RCC 7860 (cell line): ENCODE measurements around the gene NR4A3.

ENCODE experiments used
- DNase-seq: peaks from one replicate; pipeline ENCODE4 v3.0.0-alpha.2; 2015; ENCODE audit warnings: low spot score
- FAIRE-seq: peaks from 2 replicates; lab custom pipeline; 2012; peaks lifted over from hg19 to GRCh38; lab: Jason Lieb, UNC

The NR4A3 gene

DNA sequence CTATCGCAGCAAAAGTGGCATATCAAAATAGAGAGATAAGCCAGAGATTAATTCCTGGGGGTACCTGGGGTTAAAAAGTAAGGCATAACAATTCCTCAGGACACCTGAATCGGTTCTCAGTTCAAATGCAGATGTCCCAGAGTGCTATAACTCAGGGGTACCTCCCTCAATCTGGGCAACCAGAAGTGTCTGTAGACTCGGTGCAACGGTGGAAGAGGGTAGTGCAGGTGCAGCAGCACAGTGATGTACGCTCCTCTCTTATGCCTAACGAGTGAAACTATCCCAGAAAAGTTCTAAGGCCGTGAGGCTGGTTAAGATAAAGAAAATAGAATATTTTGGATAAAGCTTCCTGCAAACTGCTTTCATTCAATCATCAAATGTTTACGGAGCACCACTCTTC lies 7.9 kb upstream of the NR4A3 start:
- FAIRE-seq = no peak
- no peak for DNase-seq

DNA sequence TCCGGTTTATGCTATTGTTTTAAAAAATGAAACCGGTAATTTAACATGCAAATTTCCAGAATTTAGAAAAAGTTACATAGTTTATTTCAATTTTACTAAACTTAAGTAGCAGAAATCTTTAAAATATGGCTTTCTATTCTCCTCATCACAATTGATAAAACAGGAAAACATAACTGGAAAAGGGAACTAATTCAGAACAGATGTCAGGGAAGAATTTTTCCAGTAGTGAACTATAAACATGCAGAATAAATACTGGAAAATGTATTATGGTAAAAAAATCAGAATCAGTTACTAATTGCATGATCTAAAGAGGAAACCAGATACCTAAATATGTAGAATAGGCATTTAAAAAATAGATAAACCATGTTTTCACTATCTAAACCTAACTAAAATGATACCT lies 7.3 kb upstream of the NR4A3 start:
- FAIRE-seq (no peak), DNase-seq (no peak)

DNA sequence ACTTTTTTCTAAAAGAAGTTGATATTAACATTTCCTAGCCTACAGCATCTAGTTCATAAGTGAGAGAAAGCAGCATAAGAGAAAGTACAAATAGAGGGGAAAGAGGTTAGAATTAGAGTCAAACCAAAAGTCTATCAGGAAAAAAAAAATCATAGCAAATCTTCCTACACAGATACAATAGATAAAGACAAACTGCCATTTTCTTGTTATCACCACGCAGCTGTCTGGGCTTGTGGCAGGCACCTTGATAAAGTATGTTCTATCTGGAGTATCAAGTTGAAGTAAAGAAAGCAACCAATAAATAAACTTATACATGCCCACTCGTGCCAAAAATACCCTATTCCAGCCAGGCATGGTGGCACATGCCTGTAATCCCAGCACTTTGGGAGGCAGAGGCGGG lies 5.3 kb upstream of the NR4A3 start:
- DNase-seq (no peak), FAIRE-seq (no peak)

DNA sequence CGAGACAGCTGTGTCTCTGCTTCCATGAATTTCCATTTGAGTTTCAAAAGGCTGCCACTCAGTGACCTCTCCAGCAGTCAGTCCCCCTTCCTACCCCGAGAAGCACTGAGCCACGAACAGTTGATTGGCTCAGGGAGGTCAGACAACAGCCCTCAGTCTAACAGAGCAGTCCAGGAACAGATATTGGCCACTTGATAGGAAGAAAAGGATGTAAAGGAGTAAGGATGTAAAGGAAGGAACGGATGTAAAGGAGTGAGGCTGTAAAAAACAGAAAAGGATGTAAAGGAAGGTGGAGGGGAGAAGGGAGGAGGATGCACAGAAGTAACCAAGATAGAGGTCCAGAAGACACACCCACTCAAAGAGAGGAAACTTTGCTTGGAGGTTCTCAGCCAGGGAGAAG lies 3.2 kb upstream of the NR4A3 start:
- DNase-seq (no peak), FAIRE-seq (no peak)

DNA sequence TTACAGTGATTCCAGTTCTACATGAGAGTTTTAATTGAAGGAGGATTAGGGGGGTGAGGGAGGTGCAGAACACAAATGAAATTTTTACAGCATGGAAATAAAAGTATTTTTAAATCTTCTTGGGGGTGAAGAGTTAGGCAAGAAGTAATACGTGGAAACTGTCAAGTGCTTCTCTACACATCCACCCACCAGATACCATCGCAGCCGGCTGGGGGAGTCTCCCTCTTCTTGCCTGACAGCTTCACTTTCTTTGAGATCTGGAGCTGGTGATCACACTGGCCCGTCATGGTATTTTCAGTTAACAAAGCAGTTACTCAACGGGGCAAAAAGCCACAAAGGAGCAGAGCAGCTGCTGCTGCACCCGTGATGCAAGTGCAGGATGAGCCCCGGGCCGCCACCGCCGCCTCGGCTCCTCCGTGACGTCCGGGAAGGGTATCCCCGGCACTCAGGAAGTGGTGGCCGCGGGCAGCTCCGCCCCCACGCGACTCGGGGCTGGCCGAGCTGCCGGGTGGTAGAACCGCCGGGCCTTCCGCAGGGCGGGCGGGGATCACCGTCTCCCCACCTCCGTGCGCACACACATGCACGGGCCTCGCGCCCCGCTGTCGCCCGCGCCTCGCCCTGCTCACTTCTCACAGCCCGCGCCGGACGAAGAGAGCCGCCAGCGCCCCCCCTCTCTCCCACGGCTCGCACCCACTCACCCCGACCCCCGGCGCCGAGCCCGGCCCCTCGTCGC lies 2.4 kb upstream of the NR4A3 start:
- DNase-seq = peak; percentile 72
- no peak for FAIRE-seq

DNA sequence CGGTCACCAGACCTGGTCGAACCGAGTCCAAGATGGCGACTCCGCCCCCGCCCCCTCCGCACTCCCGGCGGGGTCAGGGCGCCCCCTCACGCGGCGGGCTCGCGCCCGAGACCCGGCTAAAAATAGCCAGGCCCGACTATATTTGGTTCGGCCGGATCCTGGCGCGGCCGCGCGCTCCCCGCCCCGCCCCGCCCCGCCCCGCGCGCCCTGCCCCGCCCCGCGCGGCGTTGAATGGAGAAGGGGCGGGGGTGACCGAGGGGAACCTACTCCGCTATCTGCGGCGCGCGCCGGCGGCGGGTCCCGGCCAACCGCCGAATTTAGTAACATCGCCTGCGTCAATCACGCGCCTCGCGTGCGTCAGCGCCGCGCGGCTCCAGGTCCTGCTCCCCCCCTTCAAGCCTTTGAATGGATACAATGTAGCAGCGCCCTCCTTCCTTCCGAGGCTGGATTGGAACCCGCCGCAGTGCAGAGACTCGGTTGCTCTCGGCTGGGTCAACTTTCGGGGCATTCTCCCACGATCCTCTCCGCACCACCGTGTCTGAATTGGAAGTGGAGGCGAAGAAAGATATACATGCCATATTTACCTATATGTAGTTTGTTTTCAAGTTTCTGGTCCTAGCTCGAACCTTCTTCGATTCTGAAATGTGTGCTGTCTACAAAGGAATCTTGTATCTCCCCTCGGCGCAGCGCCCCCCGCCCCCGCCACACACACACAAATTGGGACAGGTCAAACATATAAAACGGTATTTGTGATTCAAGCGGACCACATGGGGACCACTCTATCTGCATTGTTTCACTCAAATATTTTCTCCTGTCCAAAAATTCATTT lies 1.6 kb upstream of the NR4A3 start:
- FAIRE-seq (no peak), DNase-seq (peak; percentile 84)

DNA sequence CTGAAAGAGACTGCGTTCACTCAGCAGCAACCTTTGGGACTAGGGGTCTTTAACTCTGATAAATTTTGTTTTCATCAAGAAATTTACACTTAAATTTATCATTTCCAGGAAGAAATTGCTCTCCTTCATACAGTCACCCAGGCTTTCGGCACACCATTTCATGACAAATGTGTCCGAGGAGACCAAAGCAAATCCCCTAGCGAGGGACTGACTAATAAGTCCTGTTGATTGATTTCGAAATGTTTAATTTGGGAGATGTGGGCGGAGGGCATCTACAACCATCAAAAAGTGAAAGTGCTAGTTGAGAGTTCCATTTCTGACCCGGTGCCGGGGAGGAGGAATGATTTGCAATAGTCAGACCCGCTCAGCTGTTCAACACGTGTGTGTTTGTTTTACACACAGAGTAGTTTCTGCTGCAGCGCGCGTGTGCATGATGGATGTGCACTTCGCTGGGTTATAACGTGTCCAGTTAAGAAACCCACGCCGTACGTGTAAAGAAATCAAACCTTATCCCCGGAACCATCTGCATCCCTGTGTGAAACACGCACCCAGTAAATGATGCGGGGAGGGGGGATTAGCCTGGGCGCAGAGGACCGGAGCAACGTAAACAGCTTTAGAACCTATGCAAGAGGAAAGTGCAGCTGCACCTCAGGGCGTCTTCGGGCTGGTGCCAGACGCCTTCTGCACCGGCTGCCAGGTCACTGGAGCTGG lies 845 bp upstream of the NR4A3 start:
- FAIRE-seq = no peak
- peak; percentile 20 for DNase-seq

DNA sequence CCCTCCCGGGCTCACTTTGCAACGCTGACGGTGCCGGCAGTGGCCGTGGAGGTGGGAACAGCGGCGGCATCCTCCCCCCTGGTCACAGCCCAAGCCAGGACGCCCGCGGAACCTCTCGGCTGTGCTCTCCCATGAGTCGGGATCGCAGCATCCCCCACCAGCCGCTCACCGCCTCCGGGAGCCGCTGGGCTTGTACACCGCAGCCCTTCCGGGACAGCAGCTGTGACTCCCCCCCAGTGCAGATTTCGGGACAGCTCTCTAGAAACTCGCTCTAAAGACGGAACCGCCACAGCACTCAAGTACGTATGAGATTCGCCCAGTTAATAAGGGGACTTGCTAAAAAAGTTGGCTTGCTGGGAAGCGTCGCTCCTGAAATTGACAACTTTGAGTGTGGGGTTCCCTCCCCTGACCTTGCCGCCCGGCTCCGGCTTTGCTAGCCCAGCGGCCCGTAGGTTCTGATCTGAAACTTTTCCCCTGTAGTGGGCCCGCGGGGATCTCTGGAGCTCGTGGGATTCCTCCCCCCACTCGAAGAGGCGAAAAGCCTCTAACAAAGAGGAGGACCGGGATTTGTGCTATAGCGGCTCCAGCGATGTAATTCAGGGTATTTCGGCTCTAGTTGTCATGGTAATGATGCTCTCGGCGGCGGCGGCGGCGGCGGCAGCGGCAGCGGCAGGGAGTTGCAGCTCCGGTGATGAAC lies 572 bp downstream of the NR4A3 start:
- DNase-seq (peak; percentile 42), FAIRE-seq (no peak)

DNA sequence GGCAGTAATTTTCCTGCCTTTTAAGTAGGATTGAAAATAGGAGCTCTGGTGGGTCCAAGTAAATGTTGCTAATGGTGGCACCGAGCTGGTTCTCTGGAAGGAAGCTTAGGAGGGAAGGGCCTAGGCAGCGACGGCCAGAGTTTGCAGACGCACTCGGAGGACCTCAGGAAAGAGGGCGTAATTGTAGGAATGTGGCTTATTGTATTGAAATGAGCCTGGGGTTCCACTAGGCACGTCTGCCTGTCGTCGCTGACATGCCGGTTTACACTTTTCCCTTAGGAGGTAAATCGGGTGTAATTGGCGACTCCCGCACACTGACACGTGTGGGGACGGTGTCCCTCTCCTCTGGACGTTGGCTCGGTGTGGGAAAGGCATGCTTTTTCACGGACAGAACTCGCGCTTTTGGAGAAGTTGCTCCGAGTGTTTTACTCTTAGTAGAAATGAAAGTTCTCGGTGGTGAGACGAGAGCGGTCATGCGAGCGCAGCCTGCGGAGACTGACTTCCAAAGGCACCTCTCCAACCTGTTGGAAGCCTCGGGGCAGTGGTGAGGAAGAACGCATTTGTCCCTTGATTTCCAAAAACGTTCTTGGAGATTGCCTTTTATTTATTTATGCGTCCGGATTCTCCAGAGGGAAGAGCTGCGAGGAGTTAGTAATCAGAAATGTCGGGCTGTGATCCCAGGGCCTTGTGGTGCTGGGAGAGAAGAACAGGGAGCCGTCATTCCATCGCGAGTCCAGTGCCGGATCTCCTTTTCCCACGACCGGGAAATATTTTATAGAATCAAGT lies 1.3 kb downstream of the NR4A3 start:
- no peak for FAIRE-seq
- DNase-seq = no peak

DNA sequence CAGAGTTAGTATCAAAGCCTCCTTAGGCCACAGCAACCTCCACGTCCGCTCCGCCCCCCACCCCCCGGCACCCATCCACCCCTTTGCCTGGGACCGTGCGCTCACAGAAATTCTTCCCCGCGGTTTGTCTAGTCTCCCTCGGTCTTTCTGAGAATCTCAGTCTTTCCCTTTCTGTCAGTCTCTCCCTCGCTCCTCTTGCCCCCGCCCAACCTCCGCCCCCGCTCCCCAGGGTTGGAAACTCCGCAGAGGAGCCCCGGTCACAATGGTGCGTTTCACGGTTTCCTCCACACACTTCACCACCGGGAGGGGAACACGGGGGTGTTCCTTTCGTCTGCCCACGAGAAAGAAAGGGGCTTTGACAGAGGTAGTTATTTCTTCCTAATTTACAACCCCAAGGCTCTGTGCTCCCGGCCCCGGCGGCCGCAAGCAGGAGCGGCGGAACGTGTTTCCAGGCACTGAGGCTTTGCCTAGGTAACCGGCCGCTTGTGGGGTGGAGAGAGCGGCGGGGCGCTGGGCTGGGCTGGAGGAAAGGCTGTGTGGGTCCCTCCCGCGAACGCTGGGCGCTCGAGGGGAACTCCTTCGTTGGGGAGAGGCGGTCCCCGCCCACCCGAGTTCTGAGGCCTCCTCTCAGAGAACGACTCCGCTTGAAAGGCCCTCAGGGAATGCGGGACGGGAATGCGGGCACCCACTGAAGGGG lies 2.1 kb downstream of the NR4A3 start:
- DNase-seq (no peak), FAIRE-seq (no peak)

DNA sequence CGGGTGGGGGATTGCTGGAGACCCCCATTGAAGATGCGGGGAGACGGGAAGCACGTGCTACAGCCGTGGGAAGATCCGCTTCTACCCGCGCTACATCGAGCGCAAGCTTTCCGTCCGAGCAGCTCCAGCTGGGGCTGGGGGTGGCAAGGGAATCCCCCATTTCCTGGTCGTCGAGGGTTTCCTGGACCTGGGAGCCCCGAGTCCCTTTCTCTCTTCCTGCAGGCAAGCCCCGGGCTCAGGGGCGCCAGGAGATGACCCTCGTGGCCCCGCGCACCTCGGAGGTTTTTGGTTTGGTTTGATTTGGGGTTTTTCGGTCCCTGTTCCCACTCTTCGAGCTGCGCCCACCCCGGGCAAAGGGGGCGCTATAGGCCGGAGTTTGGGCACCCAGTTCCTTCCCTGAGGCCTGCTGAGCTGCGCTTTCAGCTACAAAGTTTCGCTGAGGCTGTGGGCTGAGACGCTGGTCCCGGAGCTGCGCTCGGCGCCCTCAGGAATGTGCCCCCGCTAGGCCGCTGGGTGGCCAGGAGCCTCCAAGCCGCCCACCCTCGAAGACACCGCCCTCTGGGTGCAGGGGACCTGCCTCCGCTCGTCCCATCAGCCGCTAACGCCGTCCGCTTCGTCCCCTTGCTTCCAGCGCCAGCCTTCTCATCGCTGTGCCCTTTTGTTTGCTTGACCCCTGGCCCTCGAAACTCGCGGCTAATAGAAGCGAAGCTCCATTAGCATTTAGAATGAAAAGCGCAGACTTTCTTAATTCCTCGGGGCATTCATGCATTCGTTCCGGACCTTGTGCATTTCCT lies 2.9 kb downstream of the NR4A3 start:
- no peak for DNase-seq
- FAIRE-seq = no peak

DNA sequence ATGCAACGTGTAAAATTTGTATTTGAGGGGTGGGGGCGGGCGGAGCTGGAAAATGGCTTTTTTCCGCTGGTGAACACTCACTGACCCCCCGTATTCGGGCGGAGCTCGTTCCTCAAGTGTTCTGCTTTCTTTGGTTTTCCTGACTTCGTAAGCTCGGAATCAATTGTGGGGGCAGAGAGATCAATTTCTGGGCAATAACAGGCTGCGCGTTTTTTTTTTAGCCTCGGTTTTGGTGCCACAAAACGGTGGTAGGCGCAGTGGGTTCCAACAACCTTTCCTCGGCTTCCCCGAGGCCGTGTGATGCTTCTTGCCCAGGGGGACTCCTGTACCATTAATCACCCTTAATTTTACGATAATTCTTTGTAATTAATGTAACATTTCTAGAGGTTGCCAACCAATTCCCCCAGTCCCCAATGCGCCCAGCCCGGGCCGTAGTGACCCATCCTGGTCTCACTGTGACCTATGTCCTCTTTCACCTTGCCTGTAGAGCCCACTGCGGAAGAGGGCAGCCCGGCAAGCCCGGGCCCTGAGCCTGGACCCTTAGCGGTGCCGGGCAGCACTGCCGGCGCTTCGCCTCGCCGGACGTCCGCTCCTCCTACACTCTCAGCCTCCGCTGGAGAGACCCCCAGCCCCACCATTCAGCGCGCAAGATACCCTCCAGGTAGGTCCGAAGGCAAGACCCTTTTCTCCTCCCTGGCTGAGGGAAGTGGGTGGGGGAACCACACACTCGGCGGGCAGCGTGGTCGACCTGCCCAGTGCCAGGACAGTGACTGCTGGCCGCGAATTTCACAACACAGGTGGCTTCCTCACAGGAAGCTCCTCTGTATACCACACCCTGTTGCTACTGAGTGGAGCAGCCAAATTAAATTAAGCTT lies 3.7 kb downstream of the NR4A3 start:
- FAIRE-seq (no peak), DNase-seq (no peak)

DNA sequence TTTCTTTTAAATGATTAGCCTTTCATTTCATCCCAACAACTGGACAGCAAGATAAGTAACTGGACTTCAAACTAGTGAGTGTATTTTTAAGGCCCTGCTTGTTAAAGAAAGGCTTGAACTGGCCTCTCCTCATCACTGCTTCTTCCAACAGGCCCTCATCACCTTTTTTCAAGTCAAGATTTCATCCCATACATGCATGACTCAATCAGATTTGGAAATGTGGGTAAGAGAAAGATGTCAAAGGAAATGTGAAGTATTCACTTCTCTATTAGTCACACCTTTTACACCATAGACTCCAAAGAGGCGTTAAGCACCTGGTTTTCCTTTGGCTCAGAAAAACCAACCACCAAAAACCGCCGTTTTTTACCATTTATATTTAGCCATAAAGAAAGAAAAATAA lies 4.9 kb downstream of the NR4A3 start:
- no peak for FAIRE-seq
- no peak for DNase-seq

DNA sequence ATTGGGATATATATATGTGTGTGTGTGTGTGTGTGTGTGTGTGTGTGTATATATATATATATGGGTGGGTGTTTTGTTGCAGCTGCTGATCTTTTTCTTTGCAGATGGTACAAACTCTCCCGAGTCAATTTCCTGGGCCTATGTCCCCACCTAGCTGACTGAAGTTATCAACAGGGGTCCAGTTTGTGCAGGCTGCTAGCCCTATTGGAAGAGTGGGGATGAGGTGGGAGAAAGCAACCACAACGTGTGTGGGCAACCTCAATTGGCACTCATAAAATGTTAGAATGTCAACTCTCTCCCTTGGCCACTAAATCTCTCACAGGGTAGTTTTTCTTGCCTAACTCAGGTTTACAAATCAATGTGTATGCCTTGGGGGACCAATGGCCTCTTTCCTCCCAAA lies 5.6 kb downstream of the NR4A3 start:
- FAIRE-seq (no peak), DNase-seq (no peak)

DNA sequence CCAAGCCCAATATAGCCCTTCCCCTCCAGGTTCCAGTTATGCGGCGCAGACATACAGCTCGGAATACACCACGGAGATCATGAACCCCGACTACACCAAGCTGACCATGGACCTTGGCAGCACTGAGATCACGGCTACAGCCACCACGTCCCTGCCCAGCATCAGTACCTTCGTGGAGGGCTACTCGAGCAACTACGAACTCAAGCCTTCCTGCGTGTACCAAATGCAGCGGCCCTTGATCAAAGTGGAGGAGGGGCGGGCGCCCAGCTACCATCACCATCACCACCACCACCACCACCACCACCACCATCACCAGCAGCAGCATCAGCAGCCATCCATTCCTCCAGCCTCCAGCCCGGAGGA lies 6.3 kb downstream of the NR4A3 start:
- no peak for DNase-seq
- FAIRE-seq = no peak

DNA sequence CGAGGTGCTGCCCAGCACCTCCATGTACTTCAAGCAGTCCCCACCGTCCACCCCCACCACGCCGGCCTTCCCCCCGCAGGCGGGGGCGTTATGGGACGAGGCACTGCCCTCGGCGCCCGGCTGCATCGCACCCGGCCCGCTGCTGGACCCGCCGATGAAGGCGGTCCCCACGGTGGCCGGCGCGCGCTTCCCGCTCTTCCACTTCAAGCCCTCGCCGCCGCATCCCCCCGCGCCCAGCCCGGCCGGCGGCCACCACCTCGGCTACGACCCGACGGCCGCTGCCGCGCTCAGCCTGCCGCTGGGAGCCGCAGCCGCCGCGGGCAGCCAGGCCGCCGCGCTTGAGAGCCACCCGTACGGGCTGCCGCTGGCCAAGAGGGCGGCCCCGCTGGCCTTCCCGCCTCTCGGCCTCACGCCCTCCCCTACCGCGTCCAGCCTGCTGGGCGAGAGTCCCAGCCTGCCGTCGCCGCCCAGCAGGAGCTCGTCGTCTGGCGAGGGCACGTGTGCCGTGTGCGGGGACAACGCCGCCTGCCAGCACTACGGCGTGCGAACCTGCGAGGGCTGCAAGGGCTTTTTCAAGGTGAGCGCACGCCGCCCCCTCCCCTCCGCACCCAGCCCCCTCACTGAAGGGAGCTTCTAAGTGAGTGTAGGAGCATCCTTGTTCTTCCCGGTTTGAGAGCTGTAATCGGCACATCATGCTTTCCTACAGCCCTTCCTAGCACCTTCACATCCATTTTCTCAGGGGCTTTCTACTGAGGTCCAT lies 6.9 kb downstream of the NR4A3 start:
- DNase-seq = no peak
- no peak for FAIRE-seq

DNA sequence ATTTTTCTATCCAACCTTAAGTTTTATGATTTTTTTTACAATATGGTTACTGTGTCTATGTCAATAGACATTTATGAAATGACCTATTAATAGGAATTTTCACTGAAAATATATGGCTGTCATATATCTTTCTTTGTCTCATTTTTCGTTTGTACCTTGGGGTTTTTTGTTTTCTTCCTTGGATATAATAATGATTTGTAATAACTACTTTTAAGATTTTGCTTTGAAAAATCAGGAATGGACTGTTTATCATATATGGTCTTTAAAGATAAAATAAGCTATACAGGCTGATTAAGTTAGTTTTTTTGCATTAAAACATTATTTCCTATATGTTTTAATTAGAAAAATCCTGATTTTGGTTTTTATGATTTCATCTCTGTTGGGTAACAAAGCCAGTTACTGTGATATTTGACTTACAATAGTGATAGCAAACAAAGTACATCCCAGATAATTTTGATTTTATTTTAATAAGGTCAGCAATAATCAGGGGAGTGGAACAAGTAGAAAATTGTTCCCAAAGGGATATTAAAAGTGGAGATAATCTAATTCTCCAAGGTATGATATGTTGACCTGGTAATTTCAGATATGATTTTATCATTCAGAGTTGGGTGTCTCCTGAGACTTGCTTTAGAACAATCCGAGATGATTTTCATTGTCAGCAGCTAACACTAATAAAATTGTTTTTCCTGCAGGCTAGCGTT lies 10.3 kb downstream of the NR4A3 start:
- peak; percentile 18 for FAIRE-seq
- DNase-seq = no peak
